ENCODE results near the gene NT5C2.

DNA sequence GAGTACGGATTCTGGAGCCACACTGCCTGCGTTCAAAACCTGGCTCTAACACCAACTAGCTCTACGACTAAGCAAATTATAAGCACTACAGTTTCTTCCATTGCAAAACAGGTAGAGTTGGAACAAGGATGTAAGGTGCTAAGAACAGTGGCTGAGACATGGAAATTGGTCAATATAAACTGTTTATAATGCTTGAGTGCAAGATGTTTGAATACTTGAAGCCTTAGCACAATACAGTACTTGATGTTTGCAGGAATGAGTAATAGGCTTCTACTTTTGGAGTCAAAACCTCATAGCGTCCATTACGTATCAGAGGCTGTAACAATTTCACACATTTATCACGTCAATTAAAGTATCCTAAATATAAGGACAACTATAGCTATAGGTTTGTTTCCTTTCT lies 6.9 kb downstream of the NT5C2 start:
- TF ChIP-seq, protein P1, sequence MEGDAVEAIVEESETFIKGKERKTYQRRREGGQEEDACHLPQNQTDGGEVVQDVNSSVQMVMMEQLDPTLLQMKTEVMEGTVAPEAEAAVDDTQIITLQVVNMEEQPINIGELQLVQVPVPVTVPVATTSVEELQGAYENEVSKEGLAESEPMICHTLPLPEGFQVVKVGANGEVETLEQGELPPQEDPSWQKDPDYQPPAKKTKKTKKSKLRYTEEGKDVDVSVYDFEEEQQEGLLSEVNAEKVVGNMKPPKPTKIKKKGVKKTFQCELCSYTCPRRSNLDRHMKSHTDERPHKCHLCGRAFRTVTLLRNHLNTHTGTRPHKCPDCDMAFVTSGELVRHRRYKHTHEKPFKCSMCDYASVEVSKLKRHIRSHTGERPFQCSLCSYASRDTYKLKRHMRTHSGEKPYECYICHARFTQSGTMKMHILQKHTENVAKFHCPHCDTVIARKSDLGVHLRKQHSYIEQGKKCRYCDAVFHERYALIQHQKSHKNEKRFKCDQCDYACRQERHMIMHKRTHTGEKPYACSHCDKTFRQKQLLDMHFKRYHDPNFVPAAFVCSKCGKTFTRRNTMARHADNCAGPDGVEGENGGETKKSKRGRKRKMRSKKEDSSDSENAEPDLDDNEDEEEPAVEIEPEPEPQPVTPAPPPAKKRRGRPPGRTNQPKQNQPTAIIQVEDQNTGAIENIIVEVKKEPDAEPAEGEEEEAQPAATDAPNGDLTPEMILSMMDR (IDR thresholded peaks at IDR 0.05; ENCODE audit: low read depth, low read length), result no peak
- no peak for TF ChIP-seq POLR2A (IDR thresholded peaks at IDR 0.05; ENCODE audit: extremely low read depth, insufficient read length)

All from NB4 (cell line).